GM10266 (cell line): Measurements from ENCODE around the gene THRB.

ENCODE experiments used
- DNase-seq: peaks from one replicate; pipeline ENCODE4 v3.0.0; 2012; ENCODE audit errors: extremely low spot score
- TF ChIP-seq, protein P1 (sequence below): IDR thresholded peaks from 2 replicates; pipeline ENCODE4 v1.5.1; 2012; ENCODE audit warnings: mild to moderate bottlenecking, low read depth; ENCODE audit not compliant: control insufficient read depth, insufficient read depth; ENCODE audit errors: missing control alignments

THRB gene

GRCh38 chr3:24142127-24142526 is 352.5 kb downstream of the THRB start:
- no peak for DNase-seq

GRCh38 chr3:24141548-24141947 is 353.1 kb downstream of the THRB start:
- TF ChIP-seq, protein P1, sequence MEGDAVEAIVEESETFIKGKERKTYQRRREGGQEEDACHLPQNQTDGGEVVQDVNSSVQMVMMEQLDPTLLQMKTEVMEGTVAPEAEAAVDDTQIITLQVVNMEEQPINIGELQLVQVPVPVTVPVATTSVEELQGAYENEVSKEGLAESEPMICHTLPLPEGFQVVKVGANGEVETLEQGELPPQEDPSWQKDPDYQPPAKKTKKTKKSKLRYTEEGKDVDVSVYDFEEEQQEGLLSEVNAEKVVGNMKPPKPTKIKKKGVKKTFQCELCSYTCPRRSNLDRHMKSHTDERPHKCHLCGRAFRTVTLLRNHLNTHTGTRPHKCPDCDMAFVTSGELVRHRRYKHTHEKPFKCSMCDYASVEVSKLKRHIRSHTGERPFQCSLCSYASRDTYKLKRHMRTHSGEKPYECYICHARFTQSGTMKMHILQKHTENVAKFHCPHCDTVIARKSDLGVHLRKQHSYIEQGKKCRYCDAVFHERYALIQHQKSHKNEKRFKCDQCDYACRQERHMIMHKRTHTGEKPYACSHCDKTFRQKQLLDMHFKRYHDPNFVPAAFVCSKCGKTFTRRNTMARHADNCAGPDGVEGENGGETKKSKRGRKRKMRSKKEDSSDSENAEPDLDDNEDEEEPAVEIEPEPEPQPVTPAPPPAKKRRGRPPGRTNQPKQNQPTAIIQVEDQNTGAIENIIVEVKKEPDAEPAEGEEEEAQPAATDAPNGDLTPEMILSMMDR = no peak
- no peak for DNase-seq

More at GRCh38 chr3:24142127-24142526, 352.5 kb downstream of the THRB start:
- TF ChIP-seq, protein P1 = no peak

GRCh38 chr3:24139463-24140412 is 354.9 kb downstream of the THRB start:
- no peak for DNase-seq
- TF ChIP-seq, protein P1 = no peak

DNA sequence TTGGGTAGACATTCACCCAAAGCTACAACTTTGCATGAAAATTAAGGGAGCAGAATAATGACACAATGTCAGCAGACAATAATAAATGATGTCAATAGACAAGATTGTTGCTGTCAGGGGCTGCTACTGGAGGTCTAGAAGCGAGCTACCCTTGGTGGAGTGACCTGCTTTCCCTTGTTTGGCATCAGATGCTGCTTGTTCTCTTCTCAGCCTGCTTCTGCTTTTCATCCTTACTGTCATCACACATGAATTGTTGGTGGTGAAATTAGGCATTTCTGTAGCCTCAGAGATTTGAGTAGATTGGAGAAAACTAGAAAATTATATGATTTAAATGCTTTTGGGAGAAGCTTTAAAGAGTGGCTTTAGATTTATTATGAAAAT is 355.8 kb downstream of the THRB start:
- TF ChIP-seq, protein P1 = no peak
- no peak for DNase-seq

GRCh38 chr3:24137958-24138875 is 356.4 kb downstream of the THRB start:
- TF ChIP-seq, protein P1 = no peak
- no peak for DNase-seq

- TF ChIP-seq, protein P1 = no peak
- DNase-seq = no peak
Observed at GRCh38 chr3:24137334-24137733, 357.3 kb downstream of the THRB start.
